GM21528 (cell line): Measurements from ENCODE around the gene HIPK2.

Experiments used
- ATAC-seq: cut with Tn5 transposase; IDR thresholded peaks from one replicate; pipeline ENCODE4 v1.9.1; 2021; ENCODE audit warnings: mild to moderate bottlenecking, moderate library complexity; ENCODE audit not compliant: unreplicated experiment, low FRiP score

The HIPK2 gene

GRCh38 chr7:139753081-139753692, 24.6 kb downstream of the HIPK2 start:
- ATAC-seq, result no peak

- no peak for ATAC-seq
These were observed 25.2 kb downstream of the HIPK2 start for GRCh38 chr7:139752604-139753003.

GRCh38 chr7:139752148-139752547, 25.6 kb downstream of the HIPK2 start:
- no peak for ATAC-seq

- no peak for ATAC-seq
These were observed 27.2 kb downstream of the HIPK2 start for GRCh38 chr7:139750459-139751095.

GRCh38 chr7:139749545-139749944, 28.3 kb downstream of the HIPK2 start:
- no peak for ATAC-seq

GRCh38 chr7:139748941-139749340, 28.9 kb downstream of the HIPK2 start:
- ATAC-seq, result no peak

GRCh38 chr7:139748373-139748765, 29.4 kb downstream of the HIPK2 start:
- ATAC-seq, result no peak

GRCh38 chr7:139747662-139748372, 30.0 kb downstream of the HIPK2 start:
- ATAC-seq, result no peak

GRCh38 chr7:139746652-139747051, 31.1 kb downstream of the HIPK2 start:
- ATAC-seq, result no peak

GRCh38 chr7:139745678-139746143, 32.1 kb downstream of the HIPK2 start:
- ATAC-seq, result no peak

- ATAC-seq, result no peak
These were observed 32.8 kb downstream of the HIPK2 start for GRCh38 chr7:139744768-139745677.

- ATAC-seq, result no peak
These were observed 33.6 kb downstream of the HIPK2 start for GRCh38 chr7:139743967-139744767.

GRCh38 chr7:139743267-139743966, 34.4 kb downstream of the HIPK2 start:
- ATAC-seq, result no peak

GRCh38 chr7:139741789-139742344, 35.9 kb downstream of the HIPK2 start:
- no peak for ATAC-seq

- ATAC-seq, result no peak
These were observed 36.6 kb downstream of the HIPK2 start for GRCh38 chr7:139741239-139741638.

- no peak for ATAC-seq
These were observed 37.8 kb downstream of the HIPK2 start for GRCh38 chr7:139739863-139740597.

- ATAC-seq, result no peak
These were observed 39.0 kb downstream of the HIPK2 start for GRCh38 chr7:139738772-139739171.

GRCh38 chr7:139738101-139738489, 39.7 kb downstream of the HIPK2 start:
- ATAC-seq, result no peak
